K562 (cell line): ENCODE data around the gene SCYGR3. TPM values are rescaled to one million over a fixed set of nuclear protein-coding genes. Genes with fewer than 3 reads are reported as not detected.

Source experiments
- ATAC-seq: fragments of 200-7000 bp; cut with Tn5 transposase; 3 replicates; pipeline ENCODE4 v1.9.1; 2020; ENCODE audit warnings: moderate library complexity
- BruUV-seq: library from RNA; stranded (reverse); fragments of 400-500 nt; replicated peaks from 2 replicates; lab custom pipeline; 2021; lab: Mats Ljungman, UMichigan
- CTCF ChIA-PET: fragments of 300-600 bp; formaldehyde crosslinking; extraction: SDS; loops from one replicate; lab custom pipeline; 2021; ENCODE audit warnings: low intra/inter-chr PET ratio; lab: Yijun Ruan, JAX
- POLR2A ChIA-PET: fragments of 300-600, 350-650 bp; sonication (Branson Sonifier 250); formaldehyde crosslinking; extraction: SDS; loops from one replicate; lab custom pipeline; 2021; ENCODE audit warnings: antibody characterized with exemption, inconsistent platforms; lab: Yijun Ruan, JAX
- DNase-seq, 4 experiments: peaks; one replicate each; pipeline versions ENCODE4 v3.0.0 to v3.0.0-alpha.2; 2011 to 2018; ENCODE audit warnings: low spot score in 3 of 4, mixed read lengths in 3 of 4; ENCODE audit errors: extremely low read depth in 1 of 4
- FAIRE-seq: peaks from 2 replicates; lab custom pipeline; 2011; peaks lifted over from hg19 to GRCh38; lab: Jason Lieb, UNC
- H2AFZ ChIP-seq: 2 replicates; pipeline ENCODE4 v1.6.0; 2011; ENCODE audit warnings: low read depth, low read length, control low read depth, inconsistent platforms
- H3K27ac ChIP-seq: fragments of 200-600 bp; 3 replicates; pipeline ENCODE4 v1.8.0; 2011; ENCODE audit warnings: low read depth, mild to moderate bottlenecking, control low read depth, inconsistent platforms, low read length, moderate library complexity, mixed read lengths; ENCODE audit errors: extremely low read depth
- H3K27me3 ChIP-seq, 2 experiments: fragments of 300-600 bp in 1 of 2; 2 replicates in 1 of 2; 3 replicates in 1 of 2; pipeline versions ENCODE4 v1.6.0 to v1.8.0; 2011; ENCODE audit warnings: inconsistent platforms in 2 of 2, low read length in 2 of 2, mild to moderate bottlenecking in 1 of 2, mixed read lengths in 1 of 2, moderate library complexity in 1 of 2; ENCODE audit not compliant: control insufficient read depth in 2 of 2, insufficient read depth in 2 of 2
- H3K36me3 ChIP-seq: fragments of 300-600 bp; 3 replicates; pipeline ENCODE4 v1.8.0; 2011; ENCODE audit warnings: mild to moderate bottlenecking, low read length, inconsistent platforms; ENCODE audit not compliant: control insufficient read depth, insufficient read depth
- H3K4me1 ChIP-seq, 2 experiments: fragments of 200-600 bp in 1 of 2; replicated peaks in 1 of 2; 2 replicates in 1 of 2; 3 replicates in 1 of 2; pipeline versions ENCODE4 v1.5.1 to v1.8.0; 2011; ENCODE audit warnings: inconsistent platforms in 2 of 2, low read length in 2 of 2, mild to moderate bottlenecking in 1 of 2, mixed read lengths in 1 of 2, moderate library complexity in 1 of 2; ENCODE audit not compliant: control insufficient read depth in 2 of 2, insufficient read depth in 2 of 2
- H3K4me2 ChIP-seq: 2 replicates; pipeline ENCODE4 v1.6.1; 2011; ENCODE audit warnings: low read length, control low read depth, inconsistent platforms, mixed read lengths; ENCODE audit not compliant: insufficient read depth
- H3K4me3 ChIP-seq: fragments of 200-600 bp; sonication (generic), shearing (Covaris generic); 2 replicates; pipeline ENCODE4 v1.5.1; 2016; ENCODE audit warnings: control low read depth, inconsistent platforms
- H3K79me2 ChIP-seq: fragments of 200-600 bp; 3 replicates; pipeline ENCODE4 v1.8.0; 2011; ENCODE audit warnings: low read length, inconsistent platforms; ENCODE audit not compliant: control insufficient read depth, insufficient read depth
- H3K9ac ChIP-seq, 2 experiments: 2 replicates each; pipeline versions ENCODE4 v1.6.0 to v1.6.1; 2011; ENCODE audit warnings: low read depth in 2 of 2, low read length in 2 of 2, control low read depth in 1 of 2, inconsistent platforms in 1 of 2, mild to moderate bottlenecking in 1 of 2, mixed read lengths in 1 of 2; ENCODE audit not compliant: insufficient read depth in 1 of 2
- H3K9me1 ChIP-seq: one replicate; pipeline ENCODE4 v1.6.0; 2011; ENCODE audit warnings: inconsistent platforms, mild to moderate bottlenecking, low read length, moderate library complexity; ENCODE audit not compliant: control insufficient read depth, insufficient read depth
- H3K9me3 ChIP-seq: replicated peaks from 2 replicates; pipeline ENCODE4 v1.5.1; 2011; ENCODE audit warnings: low read depth, low read length, inconsistent platforms; ENCODE audit not compliant: control insufficient read depth, insufficient read depth
- H4K20me1 ChIP-seq: replicated peaks from 2 replicates; pipeline ENCODE4 v1.6.1; 2011; ENCODE audit warnings: low read length, inconsistent platforms, mixed read lengths; ENCODE audit not compliant: control insufficient read depth, insufficient read depth
- ETS1 ChIP-seq: conservative IDR thresholded peaks from 2 replicates; pipeline ENCODE4 v1.6.1; 2011; ENCODE audit warnings: low read depth, mild to moderate bottlenecking, low read length; ENCODE audit not compliant: control insufficient read depth
- ETV1 ChIP-seq: fragments of 450-650 bp; conservative IDR thresholded peaks from 2 replicates; pipeline ENCODE4 v1.6.1; 2016; ENCODE audit warnings: missing genetic modification characterization, control low read depth, low read depth, missing compliant biosample characterization
- FOXA3 ChIP-seq, 2 experiments: fragments of 450-650 bp in 1 of 2; sonication (generic) in 1 of 2; formaldehyde crosslinking; IDR thresholded peaks in 1 of 2; conservative IDR thresholded peaks in 1 of 2; 2 replicates each; pipeline versions ENCODE4 v1.4.0 to v1.8.0; 2020 to 2022; ENCODE audit warnings: mild to moderate bottlenecking in 2 of 2, missing genetic modification reagents in 1 of 2
- FOXK1 ChIP-seq: sonication (generic); formaldehyde crosslinking; IDR thresholded peaks from 2 replicates; pipeline ENCODE4 v1.8.0; 2022; ENCODE audit warnings: missing genetic modification reagents, mild to moderate bottlenecking, borderline replicate concordance
- FOXK2 ChIP-seq, 2 experiments: fragments of 450-650 bp; IDR thresholded peaks in 1 of 2; conservative IDR thresholded peaks in 1 of 2; 2 replicates each; pipeline ENCODE4 v1.6.1; 2016; ENCODE audit warnings: low read depth in 2 of 2, mild to moderate bottlenecking in 1 of 2
- ILK ChIP-seq: fragments of 450-650 bp; IDR thresholded peaks from 2 replicates; pipeline ENCODE4 v1.6.1; 2016; ENCODE audit warnings: missing genetic modification characterization, low read depth, mild to moderate bottlenecking, missing compliant biosample characterization, moderate library complexity, borderline replicate concordance
- JUN ChIP-seq, 2 experiments: sonication (generic) in 1 of 2; formaldehyde crosslinking in 1 of 2; IDR thresholded peaks; 2 replicates each; pipeline versions ENCODE4 v1.6.1 to v1.8.0; 2012 to 2022; ENCODE audit warnings: borderline replicate concordance in 2 of 2, mild to moderate bottlenecking in 2 of 2, improper control_type of control experiment in 1 of 2, low read depth in 1 of 2, low read length in 1 of 2, missing genetic modification reagents in 1 of 2
- PBX2 ChIP-seq, 2 experiments: IDR thresholded peaks in 1 of 2; conservative IDR thresholded peaks in 1 of 2; 2 replicates each; pipeline ENCODE4 v1.6.1; 2016; ENCODE audit warnings: low read depth in 2 of 2, mild to moderate bottlenecking in 1 of 2, missing compliant biosample characterization in 1 of 2, missing genetic modification characterization in 1 of 2, moderate library complexity in 1 of 2
- SNRNP70 ChIP-seq: fragments of 200-400 bp; formaldehyde crosslinking; optimal IDR thresholded peaks from 2 replicates; pipeline ENCODE3; 2017; ENCODE audit warnings: low read depth, low read length
- TBL1XR1 ChIP-seq, 2 experiments: IDR thresholded peaks; 2 replicates each; pipeline ENCODE4 v1.6.1; 2012; ENCODE audit warnings: improper control_type of control experiment in 2 of 2, low read length in 2 of 2, mild to moderate bottlenecking in 1 of 2
- ZNF282 ChIP-seq: sonication (generic); formaldehyde crosslinking; IDR thresholded peaks from 2 replicates; pipeline ENCODE4 v1.8.1; 2023; ENCODE audit warnings: missing genetic modification reagents
- ZNF655 ChIP-seq: fragments of 250-450 bp; sonication (Bioruptor Pico); IDR thresholded peaks from 2 replicates; pipeline ENCODE4 v1.5.0; 2021
- ZNF699 ChIP-seq: fragments of 250-450 bp; sonication (Bioruptor Pico); IDR thresholded peaks from 2 replicates; pipeline ENCODE4 v1.8.0; 2021; ENCODE audit warnings: mild to moderate bottlenecking, moderate library complexity; ENCODE audit not compliant: insufficient replicate concordance
- WGBS: fragments of 100-300 bp; shearing (Covaris generic); methylation state at CpG from one replicate; pipeline ENCODE4 v1.1.6; 2016; ENCODE audit warnings: low coverage, mixed read lengths; ENCODE audit not compliant: insufficient coverage; ENCODE audit errors: missing lambda C conversion rate; 5-methylcytosine and 5-hydroxymethylcytosine counted together
- in situ Hi-C: fragments of 300-500 bp; cut with MboI; formaldehyde crosslinking; loops from 4 replicates; pipeline ENCODE4 v1.15.0; 2018; ENCODE audit warnings: inconsistent platforms, mixed read lengths
- intact Hi-C: fragments of 100-400 bp; cut with micrococcal nuclease; formaldehyde crosslinking; loops from 2 replicates; pipeline ENCODE4 v1.14.2; 2022
- polyA plus RNA-seq, 8 experiments: library from polyadenylated mRNA; depleted of rRNA in 4 of 8; stranded (reverse) in 5 of 8; unstranded in 3 of 8; fragments of >200 nt; fragmentation: Nextera tagmentation in 2 of 8; fragmentation: Illumina TruSeq in 1 of 8; extraction: Ambion mirVana in 2 of 8; extraction: Trizol in 1 of 8; gene quantifications; 2 replicates each; pipeline versions ENCODE4 v1.2.1 to v1.2.3, GENCODE V29; 2011 to 2014; ENCODE audit warnings: inconsistent platforms in 1 of 8, missing spikeins in 1 of 8
- total RNA-seq, 7 experiments: library from RNA; depleted of rRNA in 6 of 7; stranded (reverse); fragments of >200 nt in 6 of 7; fragmentation: Illumina TruSeq in 2 of 7; extraction: Trizol in 2 of 7; gene quantifications; 2 replicates each; pipeline versions ENCODE4 v1.2.1 to v1.2.3, GENCODE V29; 2011 to 2021; ENCODE audit warnings: low replicate concordance in 1 of 7

SCYGR3 gene
- total and polyA plus RNA-seq, 9 of the 15 experiments (the other 6 are each of a cell fraction or from before 2014, with no cell fraction given), result not detected

GRCh38 chr2:227577555-227577954, 37.1 kb downstream of the SCYGR3 start:
- ChIA-PET POLR2A (no interaction called here), CTCF (no interaction called here)
- H3K27me3 ChIP-seq, result no peaks in the 10 kb centered on the region
- no peaks in the 10 kb centered on the region for H3K36me3 ChIP-seq
- no peak for ATAC-seq
- no peak overlapping the region for H3K4me3 ChIP-seq
- no peaks in the 10 kb centered on the region for H4K20me1 ChIP-seq
- no peak for FAIRE-seq
- intact Hi-C loops (no loop called here), in situ Hi-C loops (no loop called here)
- no peak for DNase-seq
- H3K9me1 ChIP-seq, result no peaks in the 10 kb centered on the region
- TF ChIP-seq FOXA3 (CRISPR knock-in tag; conservative IDR thresholded peaks at IDR 0.05 in 1 of 2, IDR thresholded peaks at IDR 0.05 in 1 of 2), result no peak
- no peak for TF ChIP-seq ETS1
- TF ChIP-seq FOXK2 (conservative IDR thresholded peaks at IDR 0.05 in 1 of 2, IDR thresholded peaks at IDR 0.05 in 1 of 2; ENCODE audit: low read depth in 2 of 2), result no peak
- no peak for TF ChIP-seq SNRNP70
- no peak for TF ChIP-seq PBX2 (CRISPR knock-in tag; IDR thresholded peaks at IDR 0.05; ENCODE audit: low read depth)
- no peak for TF ChIP-seq PBX2 (tag; conservative IDR thresholded peaks at IDR 0.05; ENCODE audit: low read depth)
- TF ChIP-seq ZNF699 (CRISPR knock-in tag), result no peak
- no peak for TF ChIP-seq JUN (IDR thresholded peaks at IDR 0.05; ENCODE audit: borderline replicate concordance, low read depth, low read length)
- no peak for TF ChIP-seq JUN (CRISPR knock-in tag; IDR thresholded peaks at IDR 0.05; ENCODE audit: borderline replicate concordance)
- TF ChIP-seq ETV1 (tag), result no peak
- TF ChIP-seq ZNF655 (CRISPR knock-in tag), result no peak
- no peak for TF ChIP-seq ILK (tag)
- TF ChIP-seq TBL1XR1 (IDR thresholded peaks at IDR 0.05; ENCODE audit: low read length in 2 of 2), result no peak
- TF ChIP-seq ZNF282 (CRISPR knock-in tag), result no peak
- TF ChIP-seq FOXK1 (CRISPR knock-in tag), result no peak
- H3K79me2 ChIP-seq, result no peaks in the 10 kb centered on the region
- no peak overlapping the region for H3K27ac ChIP-seq
- H3K9ac ChIP-seq, result no peak overlapping the region
- H3K4me2 ChIP-seq, result no peak overlapping the region
- no peaks in the 10 kb centered on the region for H3K9me3 ChIP-seq
- WGBS, result 7% methylated on average over 2 of the region's 2 CpGs
- H2AFZ ChIP-seq, result no peak overlapping the region
- no peaks in the 10 kb centered on the region for H3K4me1 ChIP-seq
- no TSS peak for BruUV-seq
